Neuronal stem cell (in vitro differentiated cells): ENCODE measurements around the gene OR10G7.

Experiments used
- DNase-seq: peaks from one replicate; pipeline ENCODE4 v3.0.0-alpha.2; 2013; ENCODE audit warnings: low spot score
- H2AFZ ChIP-seq: one replicate; pipeline ENCODE4 v1.6.1; 2013; ENCODE audit warnings: mild to moderate bottlenecking, low read length, inconsistent platforms
- H2AK5ac ChIP-seq: 2 replicates; pipeline ENCODE4 v1.6.1; 2013; ENCODE audit warnings: low read depth, mild to moderate bottlenecking, inconsistent platforms, low read length, moderate library complexity, mixed read lengths
- H2BK120ac ChIP-seq: 2 replicates; pipeline ENCODE4 v1.6.1; 2013; ENCODE audit warnings: low read depth, mild to moderate bottlenecking, inconsistent platforms, low read length, moderate library complexity, mixed read lengths
- H2BK12ac ChIP-seq: one replicate; pipeline ENCODE4 v1.6.1; 2013; ENCODE audit warnings: low read length, inconsistent platforms
- H2BK15ac ChIP-seq: 2 replicates; pipeline ENCODE4 v1.6.1; 2013; ENCODE audit warnings: mild to moderate bottlenecking, low read length, inconsistent platforms, mixed read lengths
- H2BK5ac ChIP-seq: one replicate; pipeline ENCODE4 v1.6.1; 2013; ENCODE audit warnings: inconsistent platforms, mild to moderate bottlenecking, low read length, moderate library complexity
- H3K14ac ChIP-seq: one replicate; pipeline ENCODE4 v1.6.1; 2013; ENCODE audit warnings: low read length, inconsistent platforms
- H3K18ac ChIP-seq: 2 replicates; pipeline ENCODE4 v1.6.1; 2013; ENCODE audit warnings: low read length, inconsistent platforms
- H3K23ac ChIP-seq: 2 replicates; pipeline ENCODE4 v1.6.1; 2013; ENCODE audit warnings: low read depth, mild to moderate bottlenecking, mixed read lengths, low read length, inconsistent platforms; ENCODE audit not compliant: poor library complexity
- H3K27ac ChIP-seq: replicated peaks from 3 replicates; pipeline ENCODE4 v1.5.1; 2013; ENCODE audit warnings: low read length, inconsistent platforms
- H3K27me3 ChIP-seq, 3 experiments: 2 replicates each; pipeline ENCODE4 v1.6.1; 2013; ENCODE audit warnings: low read length in 3 of 3, mild to moderate bottlenecking in 2 of 3, inconsistent platforms in 1 of 3, low read depth in 1 of 3, mixed read lengths in 1 of 3, moderate library complexity in 1 of 3; ENCODE audit not compliant: control insufficient read depth in 3 of 3, insufficient read depth in 3 of 3
- H3K36me3 ChIP-seq, 2 donors: replicated peaks in 1 of 2; 2 replicates each; pipeline ENCODE4 v1.6.1; 2013; ENCODE audit warnings: low read length in 2 of 2; ENCODE audit not compliant: control insufficient read depth in 2 of 2, insufficient read depth in 2 of 2
- H3K4ac ChIP-seq: 2 replicates; pipeline ENCODE4 v1.6.1; 2013; ENCODE audit warnings: inconsistent platforms, mild to moderate bottlenecking, low read length, moderate library complexity
- H3K4me1 ChIP-seq, 2 donors: 1 replicate in 1 of 2; 2 replicates in 1 of 2; pipeline ENCODE4 v1.6.1; 2013; ENCODE audit warnings: low read length in 2 of 2, low read depth in 1 of 2; ENCODE audit not compliant: control insufficient read depth in 2 of 2, insufficient read depth in 1 of 2
- H3K4me2 ChIP-seq: one replicate; pipeline ENCODE4 v1.6.1; 2013; ENCODE audit warnings: mild to moderate bottlenecking, low read length, inconsistent platforms; ENCODE audit not compliant: insufficient read depth, poor library complexity, severe bottlenecking
- H3K4me3 ChIP-seq, 2 donors: 2 replicates each; pipeline ENCODE4 v1.5.1; 2013; ENCODE audit warnings: low read length in 2 of 2, mild to moderate bottlenecking in 2 of 2, inconsistent platforms in 1 of 2, moderate library complexity in 1 of 2
- H3K79me1 ChIP-seq: one replicate; pipeline ENCODE4 v1.6.1; 2013; ENCODE audit warnings: low read depth, mild to moderate bottlenecking, inconsistent platforms, low read length, moderate library complexity
- H3K9ac ChIP-seq: one replicate; pipeline ENCODE4 v1.6.1; 2013; ENCODE audit warnings: mild to moderate bottlenecking, low read depth, low read length, inconsistent platforms; ENCODE audit not compliant: poor library complexity
- H3K9me3 ChIP-seq, 2 donors: replicated peaks in 1 of 2; 2 replicates each; pipeline versions ENCODE3 to v1.6.1; 2013; ENCODE audit warnings: low read length in 2 of 2, mild to moderate bottlenecking in 2 of 2, inconsistent platforms in 1 of 2, low read depth in 1 of 2, mixed read lengths in 1 of 2, moderate library complexity in 1 of 2; ENCODE audit not compliant: control insufficient read depth in 2 of 2, insufficient read depth in 1 of 2
- H4K8ac ChIP-seq: one replicate; pipeline ENCODE4 v1.6.1; 2013; ENCODE audit warnings: low read depth, mild to moderate bottlenecking, inconsistent platforms, low read length, moderate library complexity
- H4K91ac ChIP-seq: one replicate; pipeline ENCODE4 v1.6.1; 2013; ENCODE audit warnings: low read length, low read depth, mild to moderate bottlenecking, inconsistent platforms; ENCODE audit not compliant: poor library complexity
- WGBS, 2 donors: extraction: QIAGEN DNeasy Blood & Tissue Kit; methylation state at CpG; one replicate each; pipeline ENCODE4 v1.1.7; 2013; ENCODE audit warnings: missing lambda C conversion rate in 2 of 2, mixed read lengths in 1 of 2; ENCODE audit not compliant: insufficient read length in 2 of 2, insufficient replicate concordance in 1 of 2; ENCODE audit errors: extremely low coverage in 2 of 2; 5-methylcytosine and 5-hydroxymethylcytosine counted together

The OR10G7 gene

GRCh38 chr11:124081483-124081882 is 40.4 kb upstream of the OR10G7 start:
- H3K4me1 ChIP-seq = peaks cover 0 to 5% of the 10 kb centered on the region in 2 donors
- H4K91ac ChIP-seq = no peak overlapping the region
- H2AFZ ChIP-seq = no peak overlapping the region
- H2BK15ac ChIP-seq = no peak overlapping the region
- H2BK120ac ChIP-seq = no peak overlapping the region
- no peaks in the 10 kb centered on the region for H3K79me1 ChIP-seq
- H2BK5ac ChIP-seq = no peak overlapping the region
- no peak overlapping the region for H3K23ac ChIP-seq
- no peak overlapping the region for H4K8ac ChIP-seq
- no peak for DNase-seq
- H3K4me2 ChIP-seq = no peak overlapping the region
- H3K27me3 ChIP-seq = peaks cover 0 to 24% (median 0%) of the 10 kb centered on the region in 3 experiments
- H2BK12ac ChIP-seq = no peak overlapping the region
- no peaks in the 10 kb centered on the region for H3K9me3 ChIP-seq
- no peak overlapping the region for H3K9ac ChIP-seq
- H3K4me3 ChIP-seq = no peak overlapping the region
- no peak overlapping the region for H3K14ac ChIP-seq
- H3K27ac ChIP-seq = no peak overlapping the region
- no peak overlapping the region for H2AK5ac ChIP-seq
- no peak overlapping the region for H3K4ac ChIP-seq
- no peaks in the 10 kb centered on the region for H3K36me3 ChIP-seq
- H3K18ac ChIP-seq = no peak overlapping the region
- WGBS, 2 donors = no CpG with 5 or more reads among the region's 3 CpGs

GRCh38 chr11:124080327-124081001 is 39.3 kb upstream of the OR10G7 start:
- H2BK12ac ChIP-seq = no peak overlapping the region
- H3K4me2 ChIP-seq = no peak overlapping the region
- no peak overlapping the region for H3K23ac ChIP-seq
- H4K91ac ChIP-seq = no peak overlapping the region
- DNase-seq = no peak
- H3K14ac ChIP-seq = no peak overlapping the region
- H3K18ac ChIP-seq = no peak overlapping the region
- H3K4me1 ChIP-seq = no peaks in the 10 kb centered on the region
- no peak overlapping the region for H3K9ac ChIP-seq
- H2BK15ac ChIP-seq = no peak overlapping the region
- H3K79me1 ChIP-seq = no peaks in the 10 kb centered on the region
- H3K4ac ChIP-seq = no peak overlapping the region
- no peak overlapping the region for H2AFZ ChIP-seq
- no peaks in the 10 kb centered on the region for H3K36me3 ChIP-seq
- H3K4me3 ChIP-seq = no peak overlapping the region
- H3K27ac ChIP-seq = no peak overlapping the region
- no peak overlapping the region for H4K8ac ChIP-seq
- no CpG with 5 or more reads among the region's 8 CpGs for WGBS, 2 donors
- H3K27me3 ChIP-seq = peaks cover 0 to 21% (median 0%) of the 10 kb centered on the region in 3 experiments
- no peaks in the 10 kb centered on the region for H3K9me3 ChIP-seq
- H2BK120ac ChIP-seq = no peak overlapping the region
- no peak overlapping the region for H2BK5ac ChIP-seq
- no peak overlapping the region for H2AK5ac ChIP-seq

- Histone ChIP-seq H3K27me3 (peaks cover 0 to 16% (median 0%) of the 10 kb centered on the region in 3 experiments), H2AK5ac (no peak overlapping the region), H2BK120ac (no peak overlapping the region), H4K91ac (no peak overlapping the region), H3K9me3 (no peaks in the 10 kb centered on the region), H3K4me3 (no peak overlapping the region), H3K27ac (no peak overlapping the region), H3K9ac (no peak overlapping the region), H3K36me3 (no peaks in the 10 kb centered on the region), H3K4me2 (no peak overlapping the region), H3K23ac (no peak overlapping the region), H3K18ac (no peak overlapping the region), H2BK15ac (no peak overlapping the region), H3K4ac (no peak overlapping the region), H2BK5ac (no peak overlapping the region), H3K14ac (no peak overlapping the region), H3K79me1 (no peaks in the 10 kb centered on the region), H4K8ac (no peak overlapping the region), H2AFZ (no peak overlapping the region), H3K4me1 (no peaks in the 10 kb centered on the region), H2BK12ac (no peak overlapping the region)
- no peak for DNase-seq
- no CpG with 5 or more reads among the region's 8 CpGs for WGBS, 2 donors
Observed at GRCh38 chr11:124079631-124080326, 38.7 kb upstream of the OR10G7 start.

GRCh38 chr11:124078591-124078990 is 37.5 kb upstream of the OR10G7 start:
- no peak overlapping the region for H4K91ac ChIP-seq
- no peak overlapping the region for H3K4me2 ChIP-seq
- H3K9ac ChIP-seq = no peak overlapping the region
- no peak overlapping the region for H2BK120ac ChIP-seq
- H3K79me1 ChIP-seq = no peaks in the 10 kb centered on the region
- no peak overlapping the region for H2BK15ac ChIP-seq
- peaks cover 0 to 13% (median 0%) of the 10 kb centered on the region in 3 experiments for H3K27me3 ChIP-seq
- H3K36me3 ChIP-seq = no peaks in the 10 kb centered on the region
- no CpG with 5 or more reads among the region's 2 CpGs for WGBS, 2 donors
- H3K4me3 ChIP-seq = no peak overlapping the region
- H4K8ac ChIP-seq = no peak overlapping the region
- H2BK5ac ChIP-seq = no peak overlapping the region
- H2AK5ac ChIP-seq = no peak overlapping the region
- H3K14ac ChIP-seq = no peak overlapping the region
- H3K27ac ChIP-seq = no peak overlapping the region
- H2BK12ac ChIP-seq = no peak overlapping the region
- H3K4ac ChIP-seq = no peak overlapping the region
- no peak overlapping the region for H3K23ac ChIP-seq
- H3K4me1 ChIP-seq = no peaks in the 10 kb centered on the region
- DNase-seq = no peak
- no peak overlapping the region for H2AFZ ChIP-seq
- no peaks in the 10 kb centered on the region for H3K9me3 ChIP-seq
- no peak overlapping the region for H3K18ac ChIP-seq
